LNCAP (cell line): Measurements from ENCODE around the gene PELI2.

ENCODE experiments used
- TF ChIP-seq, protein P1 (sequence below): fragments of 450-650 bp; IDR thresholded peaks from 2 replicates; pipeline ENCODE4 v1.5.1; 2017; ENCODE audit warnings: mild to moderate bottlenecking

Gene PELI2

GRCh38 chr14:56181681-56182085, 63.5 kb downstream of the PELI2 start:
- TF ChIP-seq, protein P1, sequence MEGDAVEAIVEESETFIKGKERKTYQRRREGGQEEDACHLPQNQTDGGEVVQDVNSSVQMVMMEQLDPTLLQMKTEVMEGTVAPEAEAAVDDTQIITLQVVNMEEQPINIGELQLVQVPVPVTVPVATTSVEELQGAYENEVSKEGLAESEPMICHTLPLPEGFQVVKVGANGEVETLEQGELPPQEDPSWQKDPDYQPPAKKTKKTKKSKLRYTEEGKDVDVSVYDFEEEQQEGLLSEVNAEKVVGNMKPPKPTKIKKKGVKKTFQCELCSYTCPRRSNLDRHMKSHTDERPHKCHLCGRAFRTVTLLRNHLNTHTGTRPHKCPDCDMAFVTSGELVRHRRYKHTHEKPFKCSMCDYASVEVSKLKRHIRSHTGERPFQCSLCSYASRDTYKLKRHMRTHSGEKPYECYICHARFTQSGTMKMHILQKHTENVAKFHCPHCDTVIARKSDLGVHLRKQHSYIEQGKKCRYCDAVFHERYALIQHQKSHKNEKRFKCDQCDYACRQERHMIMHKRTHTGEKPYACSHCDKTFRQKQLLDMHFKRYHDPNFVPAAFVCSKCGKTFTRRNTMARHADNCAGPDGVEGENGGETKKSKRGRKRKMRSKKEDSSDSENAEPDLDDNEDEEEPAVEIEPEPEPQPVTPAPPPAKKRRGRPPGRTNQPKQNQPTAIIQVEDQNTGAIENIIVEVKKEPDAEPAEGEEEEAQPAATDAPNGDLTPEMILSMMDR = no peak

- TF ChIP-seq, protein P1 = no peak
Measured at GRCh38 chr14:56182410-56182809, 64.2 kb downstream of the PELI2 start.

GRCh38 chr14:56183631-56184157, 65.5 kb downstream of the PELI2 start:
- TF ChIP-seq, protein P1 = no peak

- TF ChIP-seq, protein P1 = no peak
Measured at GRCh38 chr14:56185992-56186391, 67.8 kb downstream of the PELI2 start.

DNA sequence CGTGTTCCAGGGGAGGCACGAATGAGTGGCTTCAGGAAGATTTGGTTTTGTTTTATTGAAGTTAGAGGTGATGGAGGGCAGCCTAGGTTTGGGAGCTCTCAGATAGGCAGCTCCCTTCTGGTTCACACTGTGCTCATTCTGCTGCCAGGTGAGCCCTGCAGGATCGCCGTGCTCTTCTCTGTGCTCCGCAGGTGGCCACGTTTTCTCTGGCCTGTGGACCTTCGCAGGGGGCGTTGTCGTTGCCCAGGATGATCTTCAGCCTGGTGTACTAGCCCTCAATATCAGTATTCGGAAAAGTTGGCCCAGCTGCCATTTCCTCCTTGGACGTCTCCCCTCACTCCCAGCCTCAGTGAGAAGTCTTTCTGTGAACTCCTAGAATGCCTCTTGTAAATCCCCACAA, 69.5 kb downstream of the PELI2 start:
- TF ChIP-seq, protein P1 = no peak

- TF ChIP-seq, protein P1 = no peak
Measured at GRCh38 chr14:56189307-56189706, 71.1 kb downstream of the PELI2 start.

- TF ChIP-seq, protein P1 = no peak
Measured at GRCh38 chr14:56193347-56193746, 75.1 kb downstream of the PELI2 start.

- TF ChIP-seq, protein P1 = no peak
Measured at GRCh38 chr14:56194042-56194441, 75.8 kb downstream of the PELI2 start.
